Effector CD4-positive, alpha-beta T cell (primary cell): ENCODE data around the gene PABPC1L2A. TPM values are rescaled to one million over a fixed set of nuclear protein-coding genes. Genes with fewer than 3 reads are reported as not detected.
"Not testable (repeated sequence)": the region's sequence is repeated elsewhere in the genome, so short reads cannot be mapped to it uniquely, and the experiment has no call there.

Experiments used
- DNase-seq: peaks from one replicate; pipeline ENCODE4 v3.0.0-alpha.2; 2020
- total RNA-seq: gene quantifications from one replicate; lab custom pipeline; 2026; lab: John Stamatoyannopoulos, UW

PABPC1L2A gene
- total RNA-seq: not detected

DNA sequence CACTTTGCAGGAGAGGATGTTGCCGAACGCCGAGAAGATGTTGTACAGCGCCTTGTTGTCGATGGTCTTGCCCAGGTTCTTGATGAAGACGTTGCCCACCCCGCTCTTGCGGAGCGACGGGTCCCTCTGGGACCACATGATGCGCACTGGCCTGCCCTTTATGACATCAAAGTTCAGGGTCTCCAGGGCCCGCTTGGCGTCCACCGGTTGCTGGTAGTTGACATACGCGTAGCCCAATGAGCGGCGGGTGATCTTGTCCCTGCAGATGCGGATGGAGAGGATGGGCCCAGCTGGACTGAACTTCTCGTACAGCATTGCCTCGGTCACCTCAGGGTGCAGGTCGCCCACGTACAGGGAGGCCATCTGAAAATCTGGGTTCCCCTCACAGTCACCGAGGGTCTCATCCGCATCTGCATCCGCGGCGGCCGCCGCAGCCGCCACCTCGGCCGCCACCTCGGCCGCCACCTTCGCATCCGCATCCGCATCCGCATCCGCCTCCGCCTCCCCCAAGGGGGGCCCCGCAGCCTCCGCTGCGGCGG is at the start of gene PABPC1L2A:
Gene PABPC1L2A, minus strand, starts transcription at position 489 of the 539 bp plus-strand sequence. Its CDS starts 126 bp downstream, at position 363.
- DNase-seq: not testable (repeated sequence)

GRCh38 chrX:73127700-73128241 is 48.5 kb upstream of the PABPC1L2A start:
- DNase-seq: no peak

- DNase-seq: no peak
These were observed 46.9 kb upstream of the PABPC1L2A start for GRCh38 chrX:73126240-73126639.

- not testable (repeated sequence) for DNase-seq
These were observed 20.2 kb upstream of the PABPC1L2A start for GRCh38 chrX:73099505-73099904.

DNA sequence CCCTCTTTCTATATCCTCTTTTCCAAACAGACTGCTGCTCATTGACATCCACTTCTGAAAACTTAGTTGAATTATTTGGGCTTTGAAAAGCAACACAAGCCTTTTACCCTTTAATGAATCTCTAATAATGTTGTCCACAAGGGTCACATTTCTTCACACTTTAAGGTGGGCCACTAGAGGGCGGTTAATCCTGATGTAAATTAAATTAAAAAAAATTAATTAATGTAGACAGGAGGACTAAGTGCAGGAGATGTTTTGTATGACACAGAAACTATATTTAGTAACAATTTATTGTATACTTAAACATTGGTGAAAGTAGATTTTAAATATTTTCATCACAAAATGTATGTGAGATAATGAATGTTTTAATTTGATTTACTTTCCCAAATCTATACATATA is 7.5 kb upstream of the PABPC1L2A start:
- not testable (repeated sequence) for DNase-seq

- not testable (repeated sequence) for DNase-seq
These were observed 572 bp upstream of the PABPC1L2A start for GRCh38 chrX:73079884-73080283.

DNA sequence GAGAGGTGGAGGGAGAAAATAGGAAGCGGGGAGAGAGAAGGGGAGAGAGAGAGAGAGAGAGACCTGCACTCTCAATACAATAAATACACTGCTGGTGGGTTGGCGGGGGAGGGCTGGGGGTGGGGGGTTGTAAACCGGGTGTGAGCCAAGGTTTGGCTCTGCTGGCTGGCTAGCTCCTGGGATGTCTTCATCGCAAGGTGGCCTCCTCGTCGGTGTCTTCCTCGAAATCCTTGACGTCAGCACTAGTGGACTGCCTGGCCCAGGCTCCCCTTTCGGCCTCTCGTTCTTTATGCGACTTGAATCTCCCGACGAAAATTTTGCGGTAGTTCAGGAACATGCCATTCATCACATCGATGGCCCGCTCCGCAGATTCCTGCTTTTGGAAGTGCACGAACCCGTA is 715 bp downstream of the PABPC1L2A start:
- not testable (repeated sequence) for DNase-seq

DNA sequence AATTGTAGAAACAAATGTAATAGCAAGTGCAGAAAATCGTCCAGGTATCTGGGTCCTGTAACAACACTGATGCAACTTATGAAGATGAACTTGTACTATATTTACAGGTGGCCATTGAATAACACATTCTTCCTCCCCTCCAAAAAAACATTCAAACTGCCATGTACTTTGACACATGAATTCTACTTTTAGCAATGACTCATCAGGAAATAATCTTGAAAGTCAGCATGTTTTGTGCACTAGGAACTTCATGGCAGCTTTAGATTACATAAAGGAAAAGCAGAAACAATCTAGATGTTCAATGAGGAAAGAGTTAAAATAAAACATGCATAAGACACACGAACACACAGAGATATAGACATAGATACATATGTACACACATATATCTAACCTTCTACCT is 2.5 kb downstream of the PABPC1L2A start:
- DNase-seq: no peak

GRCh38 chrX:73069365-73070035 is 9.8 kb downstream of the PABPC1L2A start:
- no peak for DNase-seq

DNA sequence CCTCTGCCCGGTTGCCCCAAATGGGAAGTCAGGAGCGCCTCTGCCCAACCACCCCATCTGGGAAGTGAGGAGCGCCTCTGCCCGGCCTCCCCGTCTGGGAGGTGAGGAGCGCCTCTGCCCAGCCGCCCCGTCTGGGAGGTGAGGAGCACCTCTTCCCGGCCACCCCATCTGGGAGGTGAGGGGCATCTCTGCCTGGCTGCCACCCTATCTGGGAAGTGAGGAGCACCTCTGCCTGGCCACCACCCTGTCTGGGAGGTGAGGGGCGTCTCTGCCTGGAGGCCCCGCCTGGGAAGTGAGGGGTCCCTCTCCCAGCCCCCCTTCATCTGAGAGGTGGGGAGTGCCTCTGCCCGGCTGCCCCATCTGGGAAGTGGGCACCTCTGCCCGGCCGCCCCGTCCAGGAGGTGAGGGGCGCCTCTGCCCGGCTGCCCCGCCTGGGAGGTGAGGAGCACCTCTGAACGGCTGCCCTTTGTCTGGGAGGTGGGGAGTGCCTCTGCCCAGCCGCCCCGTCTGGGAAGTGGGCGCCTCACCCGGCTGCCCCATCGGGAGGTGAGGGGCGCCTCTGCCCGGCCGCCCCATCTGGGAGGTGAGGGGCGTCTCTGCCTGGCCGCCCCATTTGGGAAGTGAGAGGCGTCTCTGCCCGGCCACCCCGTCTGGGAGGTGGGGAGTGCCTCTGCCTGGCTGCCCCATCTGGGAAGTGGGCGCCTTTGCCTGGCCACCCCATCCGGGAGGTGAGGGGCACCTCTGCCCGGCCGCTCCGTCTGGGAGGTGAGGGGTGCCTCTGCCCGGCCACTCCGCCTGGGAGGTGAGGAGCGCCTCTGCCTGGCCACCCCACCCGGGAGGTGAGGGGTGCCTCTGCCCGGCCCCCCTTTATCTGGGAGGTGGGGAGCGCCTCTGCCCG is 10.6 kb downstream of the PABPC1L2A start:
- no peak for DNase-seq

GRCh38 chrX:73067761-73068466 is 11.4 kb downstream of the PABPC1L2A start:
- not testable (repeated sequence) for DNase-seq

DNA sequence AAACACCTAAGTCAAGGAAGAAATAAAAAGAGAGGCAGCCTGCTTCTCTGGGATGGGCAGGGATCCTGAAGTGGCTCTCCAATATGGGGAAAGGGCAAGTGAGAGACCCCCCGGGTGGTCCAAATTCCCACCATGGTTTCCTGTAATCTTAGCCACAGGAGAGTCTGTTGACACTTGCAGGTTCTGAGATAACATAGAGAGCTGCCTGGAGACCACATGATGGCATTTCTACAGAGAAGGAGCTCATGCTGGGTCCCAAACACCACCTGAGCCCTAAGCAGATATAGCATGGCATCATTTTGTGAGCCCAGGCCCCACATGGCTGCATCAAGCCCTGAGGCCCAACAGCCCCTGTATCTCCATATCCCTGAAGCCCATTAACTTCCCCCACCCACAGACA is 50.4 kb downstream of the PABPC1L2A start:
- no peak for DNase-seq
